SKM-1 (cell line): Measurements from ENCODE around the gene TVP23B.
A peak's percentile ranks its signal among the peaks of the same experiment; 100 is the strongest.
"Not testable (repeated sequence)": the region's sequence is repeated elsewhere in the genome, so short reads cannot be mapped to it uniquely, and the experiment has no call there.

ENCODE experiments used
- DNase-seq: peaks from one replicate; lab custom pipeline; 2025; ENCODE audit not compliant: unreplicated experiment; lab: John Stamatoyannopoulos, UW

The TVP23B gene

GRCh38 chr17:18780991-18781718 is at the start of gene TVP23B:
Gene TVP23B, plus strand, starts transcription at chr17:18781183. Its CDS starts 111 bp downstream, at chr17:18781294.
- peak; percentile 86 for DNase-seq

- DNase-seq = not testable (repeated sequence)
Observed at GRCh38 chr17:18732438-18732837, 48.5 kb upstream of the TVP23B start.

- not testable (repeated sequence) for DNase-seq
Observed at GRCh38 chr17:18733350-18733749, 47.6 kb upstream of the TVP23B start.

GRCh38 chr17:18739616-18740391 is 41.2 kb upstream of the TVP23B start:
- not testable (repeated sequence) for DNase-seq

GRCh38 chr17:18741228-18741627 is 39.8 kb upstream of the TVP23B start:
- not testable (repeated sequence) for DNase-seq

GRCh38 chr17:18743699-18744421 is 37.1 kb upstream of the TVP23B start, which contains the start of gene FBXW10:
Gene FBXW10, plus strand, starts transcription at chr17:18744054. Its CDS starts 191 bp downstream, at chr17:18744245.
- not testable (repeated sequence) for DNase-seq

- not testable (repeated sequence) for DNase-seq
Observed at GRCh38 chr17:18744726-18745125, 36.3 kb upstream of the TVP23B start.

- DNase-seq = not testable (repeated sequence)
Observed at GRCh38 chr17:18746551-18746950, 34.4 kb upstream of the TVP23B start.

- DNase-seq = not testable (repeated sequence)
Observed at GRCh38 chr17:18747501-18747900, 33.5 kb upstream of the TVP23B start.

- DNase-seq = not testable (repeated sequence)
Observed at GRCh38 chr17:18750242-18750641, 30.7 kb upstream of the TVP23B start.

- DNase-seq = not testable (repeated sequence)
Observed at GRCh38 chr17:18753829-18754409, 27.1 kb upstream of the TVP23B start.

- not testable (repeated sequence) for DNase-seq
Observed at GRCh38 chr17:18755969-18756368, 25.0 kb upstream of the TVP23B start.

GRCh38 chr17:18757368-18758044 is 23.5 kb upstream of the TVP23B start:
- DNase-seq = not testable (repeated sequence)

GRCh38 chr17:18758344-18758743 is 22.6 kb upstream of the TVP23B start:
- DNase-seq = not testable (repeated sequence)

GRCh38 chr17:18760221-18760620 is 20.8 kb upstream of the TVP23B start:
- DNase-seq = not testable (repeated sequence)

GRCh38 chr17:18770572-18770971 is 10.4 kb upstream of the TVP23B start:
- DNase-seq = not testable (repeated sequence)

GRCh38 chr17:18771066-18771465 is 9.9 kb upstream of the TVP23B start:
- not testable (repeated sequence) for DNase-seq

GRCh38 chr17:18772471-18772870 is 8.5 kb upstream of the TVP23B start:
- DNase-seq = no peak

- not testable (repeated sequence) for DNase-seq
Observed at GRCh38 chr17:18781805-18782204, 822 bp downstream of the TVP23B start.

GRCh38 chr17:18785933-18786332 is 5.0 kb downstream of the TVP23B start:
- DNase-seq = not testable (repeated sequence)
